ENCODE results near the gene HMGCS2.

DNA sequence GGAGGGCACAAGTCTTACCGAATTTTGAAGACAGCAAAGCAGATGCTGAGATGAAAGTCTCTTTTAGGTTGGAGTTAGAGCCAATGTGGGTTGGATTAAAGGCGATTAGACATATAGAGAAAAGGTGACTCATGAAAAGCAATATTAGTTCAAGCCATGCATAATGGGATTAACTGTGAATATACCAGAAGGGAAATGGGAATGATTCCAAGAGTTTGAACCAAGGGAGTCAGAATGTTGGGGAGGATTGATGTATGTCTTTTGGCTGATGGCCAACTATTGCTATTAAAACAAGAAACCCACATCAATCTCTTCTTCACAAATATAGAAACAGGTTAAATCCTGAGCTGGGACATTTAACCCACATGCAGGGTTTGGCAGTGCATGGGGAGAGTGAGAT, 1.2 kb downstream of the HMGCS2 start:
- no peak for TF ChIP-seq EZH2 (IDR thresholded peaks at IDR 0.05; ENCODE audit: insufficient read depth, poor library complexity, severe bottlenecking)
- no peak for TF ChIP-seq EZH2phosphoT487 (IDR thresholded peaks at IDR 0.05; ENCODE audit: insufficient read depth, low read depth)
